ENCODE data around the gene HIP1.

DNA sequence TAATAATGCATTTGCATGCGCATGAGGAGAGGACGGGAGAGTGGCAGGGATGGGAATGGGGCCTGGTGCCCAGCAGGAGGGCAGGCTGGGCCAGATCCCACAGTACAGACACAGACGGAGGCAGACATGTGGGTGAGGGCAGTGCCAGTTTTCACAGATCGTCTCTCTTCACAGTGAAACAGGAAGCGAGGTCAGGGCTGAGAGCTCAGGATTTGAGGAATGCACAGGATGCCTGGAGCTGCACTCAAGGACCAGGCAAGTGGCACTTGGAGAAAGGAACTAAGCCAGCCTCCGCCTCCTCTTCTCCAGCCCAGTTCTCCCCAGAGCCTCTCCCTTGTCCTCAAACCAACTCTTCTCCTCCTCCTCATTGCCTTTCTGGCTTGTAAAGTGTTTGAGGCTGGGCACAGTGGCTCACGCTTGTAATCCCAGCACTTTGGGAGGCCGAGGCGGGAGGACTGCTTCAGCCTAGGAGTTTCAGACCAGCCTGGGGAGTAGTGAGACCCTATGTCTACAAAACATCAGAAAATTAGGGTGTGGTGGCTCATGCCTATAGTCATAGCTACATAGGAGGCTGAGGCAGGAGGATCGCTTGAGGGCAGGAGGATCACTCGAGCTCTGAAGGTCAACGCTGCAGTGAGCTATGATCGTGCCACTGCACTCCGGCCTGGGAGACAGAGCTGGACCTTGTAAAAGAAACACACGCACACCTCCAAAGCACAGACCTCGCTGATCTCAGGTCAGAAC, 115.2 kb downstream of the HIP1 start:
- TF ChIP-seq, protein P1, sequence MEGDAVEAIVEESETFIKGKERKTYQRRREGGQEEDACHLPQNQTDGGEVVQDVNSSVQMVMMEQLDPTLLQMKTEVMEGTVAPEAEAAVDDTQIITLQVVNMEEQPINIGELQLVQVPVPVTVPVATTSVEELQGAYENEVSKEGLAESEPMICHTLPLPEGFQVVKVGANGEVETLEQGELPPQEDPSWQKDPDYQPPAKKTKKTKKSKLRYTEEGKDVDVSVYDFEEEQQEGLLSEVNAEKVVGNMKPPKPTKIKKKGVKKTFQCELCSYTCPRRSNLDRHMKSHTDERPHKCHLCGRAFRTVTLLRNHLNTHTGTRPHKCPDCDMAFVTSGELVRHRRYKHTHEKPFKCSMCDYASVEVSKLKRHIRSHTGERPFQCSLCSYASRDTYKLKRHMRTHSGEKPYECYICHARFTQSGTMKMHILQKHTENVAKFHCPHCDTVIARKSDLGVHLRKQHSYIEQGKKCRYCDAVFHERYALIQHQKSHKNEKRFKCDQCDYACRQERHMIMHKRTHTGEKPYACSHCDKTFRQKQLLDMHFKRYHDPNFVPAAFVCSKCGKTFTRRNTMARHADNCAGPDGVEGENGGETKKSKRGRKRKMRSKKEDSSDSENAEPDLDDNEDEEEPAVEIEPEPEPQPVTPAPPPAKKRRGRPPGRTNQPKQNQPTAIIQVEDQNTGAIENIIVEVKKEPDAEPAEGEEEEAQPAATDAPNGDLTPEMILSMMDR (conservative IDR thresholded peaks at IDR 0.05), result no peak
- no peak for TF ChIP-seq EZH2 (IDR thresholded peaks at IDR 0.05; ENCODE audit: low read depth)

All from PC-9 (cell line).